ENCODE measurements around the gene GAB4.
"Not testable (repeated sequence)": the region's sequence is repeated elsewhere in the genome, so short reads cannot be mapped to it uniquely, and the experiment has no call there.

Gene GAB4

DNA sequence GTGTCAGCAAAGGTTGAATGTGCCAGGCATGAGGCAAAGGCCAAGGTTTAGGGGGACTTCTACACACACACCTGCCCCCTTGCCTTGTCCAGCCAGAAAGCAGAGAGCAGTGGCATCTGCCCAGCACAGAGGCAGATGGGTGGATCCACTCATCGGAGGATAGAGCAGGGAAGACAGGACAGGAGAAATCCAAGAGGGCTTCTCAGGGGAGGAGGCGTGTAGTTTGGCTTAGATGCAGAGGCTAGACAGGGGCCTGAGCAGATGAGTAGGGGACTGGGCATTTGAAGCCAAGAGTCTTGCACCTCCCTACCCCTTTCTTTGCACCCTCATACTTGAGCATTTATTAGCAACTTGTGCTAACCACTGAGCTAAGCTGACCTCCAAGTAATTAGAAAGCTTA is 26.5 kb upstream of the GAB4 start:
- H3K4me1 ChIP-seq (ENCODE audit: control insufficient read depth, insufficient read depth, low read length); H3K9me3 ChIP-seq (ENCODE audit: control insufficient read depth, low read length); DNase-seq (ENCODE audit: low read depth); H3K4me3 ChIP-seq (ENCODE audit: low read length); H3K36me3 ChIP-seq (ENCODE audit: control insufficient read depth, insufficient read depth, low read length, severe bottlenecking); H3K27me3 ChIP-seq (replicated peaks; ENCODE audit: control insufficient read depth, insufficient read depth, low read length); H3K9ac ChIP-seq (ENCODE audit: low read length): not testable (repeated sequence)

DNA sequence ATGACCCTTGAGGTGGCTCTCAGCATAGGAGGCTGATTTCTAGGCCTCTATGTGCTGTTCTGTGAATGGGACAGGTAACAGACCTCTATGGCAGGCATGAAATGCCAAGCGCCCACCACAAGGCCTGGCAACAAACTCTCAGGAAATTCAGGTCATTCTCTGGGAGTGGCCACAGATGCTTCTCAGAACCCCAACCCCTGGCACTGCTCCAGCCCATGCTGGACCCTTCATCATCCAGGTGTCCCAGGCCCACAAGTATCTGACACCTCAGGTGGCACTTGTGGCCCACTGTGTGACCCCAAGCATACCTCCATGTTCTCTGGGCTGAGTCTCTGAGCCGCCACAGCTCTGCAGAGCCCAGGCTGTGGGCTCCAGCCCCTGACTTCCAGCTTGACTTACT is 24.3 kb upstream of the GAB4 start:
- not testable (repeated sequence) for H3K27me3 ChIP-seq (replicated peaks; ENCODE audit: control insufficient read depth, insufficient read depth, low read length); H3K4me3 ChIP-seq (ENCODE audit: low read length); H3K4me1 ChIP-seq (ENCODE audit: control insufficient read depth, insufficient read depth, low read length); H3K9ac ChIP-seq (ENCODE audit: low read length); H3K36me3 ChIP-seq (ENCODE audit: control insufficient read depth, insufficient read depth, low read length, severe bottlenecking); DNase-seq (ENCODE audit: low read depth); H3K9me3 ChIP-seq (ENCODE audit: control insufficient read depth, low read length)

DNA sequence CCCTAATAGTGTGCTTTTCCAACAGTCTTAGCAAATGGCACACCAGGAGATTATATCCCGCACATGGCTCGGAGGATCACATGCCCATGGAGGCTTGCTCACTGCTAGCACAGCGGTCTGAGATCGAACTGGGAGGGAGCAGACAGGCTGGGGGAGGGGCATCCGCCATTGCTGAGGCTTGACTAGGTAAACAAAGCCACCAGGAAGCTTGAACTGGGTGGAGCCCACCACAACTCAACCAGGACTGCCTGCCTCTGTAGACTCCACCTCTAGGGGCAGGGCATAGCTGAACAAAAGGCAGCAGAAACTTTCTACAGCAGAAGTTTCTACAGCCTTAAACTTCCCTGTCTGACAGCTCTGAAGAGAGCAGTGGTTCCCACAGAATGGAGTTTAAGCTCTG is 16.4 kb upstream of the GAB4 start:
- not testable (repeated sequence) for H3K9me3 ChIP-seq (ENCODE audit: control insufficient read depth, low read length); H3K4me3 ChIP-seq (ENCODE audit: low read length); DNase-seq (ENCODE audit: low read depth); H3K4me1 ChIP-seq (ENCODE audit: control insufficient read depth, insufficient read depth, low read length); H3K9ac ChIP-seq (ENCODE audit: low read length); H3K36me3 ChIP-seq (ENCODE audit: control insufficient read depth, insufficient read depth, low read length, severe bottlenecking); H3K27me3 ChIP-seq (replicated peaks; ENCODE audit: control insufficient read depth, insufficient read depth, low read length)

DNA sequence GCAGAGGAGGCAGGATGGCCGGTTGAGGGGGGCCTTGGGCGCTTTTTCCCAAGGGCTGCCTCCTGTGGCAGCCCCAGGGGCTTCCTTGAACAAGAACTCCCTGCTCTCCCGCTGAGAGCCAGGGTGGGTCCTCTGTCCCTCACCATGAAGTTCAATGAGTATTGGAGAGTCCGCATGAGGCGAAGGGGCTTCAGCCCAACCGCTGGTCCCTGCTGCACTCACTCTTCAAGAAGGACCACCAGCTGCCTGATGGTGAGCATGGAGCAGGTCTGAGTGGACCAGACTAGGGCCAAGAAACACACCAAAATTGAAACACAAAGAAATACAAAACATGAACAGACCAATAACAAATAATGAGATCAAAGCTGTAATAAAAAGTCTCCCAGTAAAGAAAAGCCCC is 7.5 kb upstream of the GAB4 start:
- H3K4me3 ChIP-seq (ENCODE audit: low read length); H3K27me3 ChIP-seq (replicated peaks; ENCODE audit: control insufficient read depth, insufficient read depth, low read length); H3K9me3 ChIP-seq (ENCODE audit: control insufficient read depth, low read length); DNase-seq (ENCODE audit: low read depth); H3K36me3 ChIP-seq (ENCODE audit: control insufficient read depth, insufficient read depth, low read length, severe bottlenecking); H3K4me1 ChIP-seq (ENCODE audit: control insufficient read depth, insufficient read depth, low read length); H3K9ac ChIP-seq (ENCODE audit: low read length): not testable (repeated sequence)

DNA sequence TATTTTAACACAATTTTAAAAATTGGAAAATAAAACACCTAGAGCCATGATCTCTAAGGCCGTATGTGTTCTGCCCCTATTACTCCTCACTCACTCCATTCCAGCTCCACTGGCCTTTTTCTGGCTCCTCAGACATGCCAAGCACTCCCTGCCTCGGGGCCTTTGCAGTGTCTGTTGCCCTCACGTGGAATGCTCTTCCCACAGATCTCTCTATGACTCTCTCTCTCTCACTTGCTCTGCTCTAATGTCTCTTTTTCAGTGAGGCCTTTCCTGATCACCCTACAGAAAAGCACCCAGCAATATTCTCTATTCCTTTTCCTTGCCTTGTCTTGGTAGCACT is 6.0 kb upstream of the GAB4 start:
- H3K36me3 ChIP-seq (ENCODE audit: control insufficient read depth, insufficient read depth, low read length, severe bottlenecking); H3K4me1 ChIP-seq (ENCODE audit: control insufficient read depth, insufficient read depth, low read length); H3K4me3 ChIP-seq (ENCODE audit: low read length); H3K9me3 ChIP-seq (ENCODE audit: control insufficient read depth, low read length); H3K9ac ChIP-seq (ENCODE audit: low read length); DNase-seq (ENCODE audit: low read depth): not testable (repeated sequence)
- H3K27me3 ChIP-seq (replicated peaks; ENCODE audit: control insufficient read depth, insufficient read depth, low read length), result peaks cover 13% of the 10 kb centered on the region

DNA sequence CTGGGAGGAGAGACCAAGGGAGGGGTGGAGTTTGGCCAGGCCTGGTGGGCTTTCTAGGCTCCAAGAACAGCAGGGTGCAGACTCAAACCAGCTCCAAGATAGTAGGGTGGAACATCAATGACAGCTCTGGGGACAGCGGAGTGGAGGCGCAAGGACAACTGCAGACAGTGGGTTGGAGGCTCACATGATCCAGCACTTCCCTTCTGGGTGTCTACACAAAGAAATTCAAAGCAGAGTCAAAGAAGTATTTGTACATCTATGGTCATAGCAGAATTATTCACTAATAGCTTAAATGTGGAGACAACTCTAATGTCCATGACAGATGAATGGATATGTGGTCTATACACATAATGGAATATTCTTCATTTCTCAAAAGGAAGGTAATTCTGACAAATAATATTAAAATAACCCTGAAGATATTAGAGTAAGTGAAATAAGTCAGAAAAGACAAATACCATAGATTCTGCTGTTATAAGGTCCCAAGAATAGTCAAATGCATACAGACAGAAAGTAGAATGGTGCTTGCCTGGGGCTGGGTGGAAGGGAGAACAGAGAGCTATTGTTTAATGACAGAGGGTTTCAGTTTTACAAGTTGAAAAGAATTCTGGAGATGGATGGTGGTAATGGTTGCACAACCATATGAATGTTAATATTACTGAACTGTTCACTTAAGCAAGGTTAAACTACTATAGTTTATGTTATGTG is 5.5 kb upstream of the GAB4 start:
- no peak overlapping the region for H3K4me3 ChIP-seq (ENCODE audit: low read length)
- peaks cover 16% of the 10 kb centered on the region for H3K27me3 ChIP-seq (replicated peaks; ENCODE audit: control insufficient read depth, insufficient read depth, low read length)
- no peaks in the 10 kb centered on the region for H3K4me1 ChIP-seq (ENCODE audit: control insufficient read depth, insufficient read depth, low read length)
- peaks cover 2% of the 10 kb centered on the region for H3K9me3 ChIP-seq (ENCODE audit: control insufficient read depth, low read length)
- H3K9ac ChIP-seq (ENCODE audit: low read length), result no peak overlapping the region
- no peaks in the 10 kb centered on the region for H3K36me3 ChIP-seq (ENCODE audit: control insufficient read depth, insufficient read depth, low read length, severe bottlenecking)
- no peak for DNase-seq (ENCODE audit: low read depth)

DNA sequence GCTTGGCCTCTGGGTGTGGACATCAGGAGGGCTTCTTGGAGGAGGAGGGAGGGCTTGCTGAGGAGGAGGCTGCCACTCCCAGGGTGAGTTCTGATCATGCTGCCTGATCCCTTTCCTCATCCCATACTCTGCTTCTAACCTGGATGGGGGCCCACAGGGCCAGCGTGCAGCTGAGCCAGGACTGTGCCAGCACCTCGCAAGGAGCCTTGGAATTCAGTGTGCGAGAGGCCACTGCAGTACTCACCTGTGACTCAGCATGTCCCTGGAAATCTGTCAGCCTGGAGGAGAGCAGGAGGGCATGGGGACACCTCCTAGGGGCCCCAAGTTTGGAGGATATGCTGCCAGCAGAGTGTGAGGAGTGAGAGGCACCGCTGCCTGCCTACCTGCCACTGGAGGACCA is 4.2 kb upstream of the GAB4 start:
- Histone ChIP-seq H3K4me3 (ENCODE audit: low read length) (no peak overlapping the region), H3K9ac (ENCODE audit: low read length) (no peak overlapping the region), H3K36me3 (ENCODE audit: control insufficient read depth, insufficient read depth, low read length, severe bottlenecking) (no peaks in the 10 kb centered on the region), H3K9me3 (ENCODE audit: control insufficient read depth, low read length) (peaks cover 2% of the 10 kb centered on the region), H3K27me3 (replicated peaks; ENCODE audit: control insufficient read depth, insufficient read depth, low read length) (peaks cover 26% of the 10 kb centered on the region), H3K4me1 (ENCODE audit: control insufficient read depth, insufficient read depth, low read length) (no peaks in the 10 kb centered on the region)
- no peak for DNase-seq (ENCODE audit: low read depth)

DNA sequence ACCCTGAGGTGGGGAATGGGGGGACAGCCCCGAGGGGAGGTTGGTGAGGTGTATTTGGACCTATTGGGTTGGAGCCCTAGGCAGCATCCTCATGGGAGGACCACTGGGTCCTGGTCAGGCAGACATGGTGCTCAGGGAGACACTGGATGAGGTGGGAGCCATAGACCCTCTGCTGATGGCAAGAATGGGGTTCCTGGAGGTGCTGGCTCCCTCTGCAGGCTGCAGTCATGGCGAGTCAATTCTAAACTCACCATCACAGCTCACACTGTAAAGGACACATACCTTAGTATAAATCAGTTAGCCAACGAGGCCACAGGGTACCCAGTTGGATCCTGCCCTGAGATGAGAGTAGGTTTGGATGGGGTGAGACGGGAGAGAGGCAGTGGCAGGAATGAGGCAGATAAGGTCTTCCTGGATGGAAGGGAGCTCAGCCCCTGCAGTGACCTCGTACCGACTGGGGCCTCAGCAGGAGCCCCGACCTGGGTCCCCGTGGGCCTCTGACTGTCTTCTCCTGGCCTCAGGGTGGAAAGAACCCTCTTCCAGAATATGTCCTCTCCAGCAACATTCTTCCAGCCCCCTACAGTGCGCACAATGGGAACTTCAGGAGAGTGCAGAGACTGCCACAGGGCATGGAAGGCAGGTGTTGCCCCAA is 1.7 kb upstream of the GAB4 start:
- Histone ChIP-seq H3K36me3 (ENCODE audit: control insufficient read depth, insufficient read depth, low read length, severe bottlenecking) (no peaks in the 10 kb centered on the region), H3K4me3 (ENCODE audit: low read length) (no peak overlapping the region), H3K9ac (ENCODE audit: low read length) (no peak overlapping the region), H3K27me3 (replicated peaks; ENCODE audit: control insufficient read depth, insufficient read depth, low read length) (peaks cover 31% of the 10 kb centered on the region), H3K4me1 (ENCODE audit: control insufficient read depth, insufficient read depth, low read length) (no peaks in the 10 kb centered on the region), H3K9me3 (ENCODE audit: control insufficient read depth, low read length) (peaks cover 12% of the 10 kb centered on the region)
- DNase-seq (ENCODE audit: low read depth), result no peak

DNA sequence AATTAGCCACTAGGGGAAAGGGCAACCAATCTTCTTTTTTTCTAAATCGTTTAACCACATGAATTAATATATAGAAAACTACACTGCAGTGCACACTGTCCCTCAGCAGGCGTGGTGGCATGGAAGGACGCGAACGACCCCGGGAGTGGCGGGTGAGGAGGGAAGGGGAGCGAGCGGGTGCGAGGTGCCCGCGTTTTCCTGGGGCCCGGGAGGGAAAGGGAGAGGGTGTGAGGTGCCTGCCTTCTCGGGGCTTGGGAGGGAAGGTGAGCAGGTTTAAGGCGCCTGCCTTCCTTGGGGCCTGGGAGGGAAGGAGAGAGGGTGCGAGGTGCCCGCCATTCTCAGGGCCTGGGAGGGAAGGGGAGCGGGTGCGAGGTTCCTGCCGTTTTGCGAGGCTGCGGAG is 765 bp downstream of the GAB4 start:
- Histone ChIP-seq H3K4me3 (ENCODE audit: low read length) (no peak overlapping the region), H3K27me3 (replicated peaks; ENCODE audit: control insufficient read depth, insufficient read depth, low read length) (peaks cover 31% of the 10 kb centered on the region), H3K9me3 (ENCODE audit: control insufficient read depth, low read length) (peaks cover 12% of the 10 kb centered on the region), H3K9ac (ENCODE audit: low read length) (no peak overlapping the region), H3K36me3 (ENCODE audit: control insufficient read depth, insufficient read depth, low read length, severe bottlenecking) (no peaks in the 10 kb centered on the region), H3K4me1 (ENCODE audit: control insufficient read depth, insufficient read depth, low read length) (no peaks in the 10 kb centered on the region)
- DNase-seq (ENCODE audit: low read depth), result no peak

DNA sequence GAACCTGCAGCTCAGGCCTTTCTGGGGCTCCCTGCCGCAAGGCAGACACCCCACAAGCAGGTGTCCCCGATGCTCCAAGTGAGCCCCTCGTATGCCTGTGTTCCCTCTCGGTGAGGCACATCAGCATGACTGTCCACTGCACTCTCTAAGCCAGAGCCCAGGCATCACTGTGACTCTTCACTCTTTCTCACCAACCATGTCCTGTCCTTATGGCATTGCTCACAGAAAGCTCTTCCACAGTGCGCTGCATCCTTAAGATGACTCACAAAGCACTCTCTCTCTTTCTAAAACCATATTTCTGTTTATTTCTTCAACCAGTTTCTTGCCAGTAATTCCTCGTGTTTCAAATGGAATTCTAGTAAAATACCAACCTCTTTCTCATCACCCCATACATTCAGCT is 18.1 kb downstream of the GAB4 start:
- Histone ChIP-seq H3K4me3 (ENCODE audit: low read length) (no peak overlapping the region), H3K36me3 (ENCODE audit: control insufficient read depth, insufficient read depth, low read length, severe bottlenecking) (no peaks in the 10 kb centered on the region), H3K27me3 (replicated peaks; ENCODE audit: control insufficient read depth, insufficient read depth, low read length) (peaks cover 33% of the 10 kb centered on the region), H3K9ac (ENCODE audit: low read length) (no peak overlapping the region), H3K4me1 (ENCODE audit: control insufficient read depth, insufficient read depth, low read length) (no peaks in the 10 kb centered on the region), H3K9me3 (ENCODE audit: control insufficient read depth, low read length) (peaks cover 8% of the 10 kb centered on the region)
- no peak for DNase-seq (ENCODE audit: low read depth)

DNA sequence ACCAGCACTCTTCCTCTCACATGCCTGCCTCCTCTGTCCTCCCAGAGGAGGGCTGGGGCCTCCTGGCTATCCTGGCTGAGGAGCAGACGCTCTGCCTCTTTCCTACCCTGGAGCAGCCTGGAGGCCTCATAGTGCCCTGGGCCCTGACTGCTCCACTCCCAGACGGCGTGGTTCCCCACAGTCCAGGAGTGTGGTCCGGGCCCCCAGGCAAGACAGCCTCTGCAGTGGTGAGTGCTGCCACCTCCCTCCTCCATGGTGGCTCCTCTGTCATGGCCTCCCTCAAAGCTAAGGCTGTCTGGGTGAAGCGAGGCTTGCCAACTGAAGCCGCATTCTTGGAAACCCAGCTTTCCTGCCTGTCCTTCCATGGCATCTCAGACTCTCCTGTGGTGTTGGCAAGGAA is 19.8 kb downstream of the GAB4 start:
- Histone ChIP-seq H3K27me3 (replicated peaks; ENCODE audit: control insufficient read depth, insufficient read depth, low read length) (peaks cover 33% of the 10 kb centered on the region), H3K9me3 (ENCODE audit: control insufficient read depth, low read length) (peaks cover 24% of the 10 kb centered on the region), H3K4me3 (ENCODE audit: low read length) (no peak overlapping the region), H3K36me3 (ENCODE audit: control insufficient read depth, insufficient read depth, low read length, severe bottlenecking) (no peaks in the 10 kb centered on the region), H3K4me1 (ENCODE audit: control insufficient read depth, insufficient read depth, low read length) (no peaks in the 10 kb centered on the region), H3K9ac (ENCODE audit: low read length) (no peak overlapping the region)
- DNase-seq (ENCODE audit: low read depth), result no peak

DNA sequence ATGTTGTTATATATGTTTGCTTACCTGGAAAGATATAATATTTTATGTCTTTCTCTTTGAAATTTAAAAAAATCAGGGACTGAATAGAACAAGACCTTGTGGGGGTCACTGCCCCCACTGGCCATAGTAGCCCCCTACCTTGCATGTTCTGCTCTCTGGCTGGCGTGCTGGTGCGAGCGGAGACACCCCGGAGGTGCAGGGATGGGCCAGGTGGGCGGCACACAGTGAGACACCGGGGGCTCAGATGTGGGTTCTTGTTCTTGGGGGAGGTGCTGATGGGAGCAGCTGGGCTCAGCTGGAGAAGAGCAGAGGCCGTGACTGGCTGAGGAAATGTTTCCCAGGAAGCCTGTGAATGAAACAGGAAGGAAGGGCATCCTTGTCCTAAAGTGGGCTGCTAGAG is 20.2 kb downstream of the GAB4 start:
- Histone ChIP-seq H3K36me3 (ENCODE audit: control insufficient read depth, insufficient read depth, low read length, severe bottlenecking) (no peaks in the 10 kb centered on the region), H3K9ac (ENCODE audit: low read length) (no peak overlapping the region), H3K9me3 (ENCODE audit: control insufficient read depth, low read length) (peaks cover 28% of the 10 kb centered on the region), H3K4me1 (ENCODE audit: control insufficient read depth, insufficient read depth, low read length) (no peaks in the 10 kb centered on the region), H3K27me3 (replicated peaks; ENCODE audit: control insufficient read depth, insufficient read depth, low read length) (peaks cover 33% of the 10 kb centered on the region), H3K4me3 (ENCODE audit: low read length) (no peak overlapping the region)
- DNase-seq (ENCODE audit: low read depth), result no peak
